PC-9 (cell line): ENCODE results near the gene PKNOX2. TPM values are rescaled to one million over a fixed set of nuclear protein-coding genes. Genes with fewer than 3 reads are reported as not detected.

Source experiments
- BruUV-seq: library from RNA; stranded (reverse); fragments of 400-500 nt; replicated peaks from 2 replicates; lab custom pipeline; 2021; lab: Mats Ljungman, UMichigan
- CTCF ChIA-PET: fragments of 300-600 bp; sonication (Branson Sonifier 250); formaldehyde crosslinking; loops from one replicate; lab custom pipeline; 2022; ENCODE audit warnings: antibody characterized with exemption; lab: Charles Lee
- POLR2A ChIA-PET: fragments of 300-600 bp; sonication (Branson Sonifier 250); formaldehyde crosslinking; loops from one replicate; lab custom pipeline; 2022; ENCODE audit warnings: antibody characterized with exemption; ENCODE audit not compliant: unreplicated experiment; lab: Charles Lee
- DNase-seq, 2 experiments: peaks; one replicate each; pipeline versions ENCODE4 v3.0.0 to v3.0.0-alpha.2; 2015 to 2022; ENCODE audit warnings: mixed read lengths in 1 of 2
- H2AFZ ChIP-seq: fragments of 200-600 bp; sonication (generic); 2 replicates; pipeline ENCODE4 v1.8.1; 2017; ENCODE audit warnings: antibody characterized with exemption
- H3F3A ChIP-seq: fragments of 200-600 bp; sonication (generic); 2 replicates; pipeline ENCODE4 v1.8.1; 2017; ENCODE audit warnings: antibody characterized with exemption, mild to moderate bottlenecking, low read depth; ENCODE audit not compliant: insufficient read depth
- H3K27ac ChIP-seq: fragments of 200-600 bp; sonication (generic); 2 replicates; pipeline ENCODE4 v1.6.1; 2016; ENCODE audit warnings: mixed run types
- H3K27me3 ChIP-seq: fragments of 200-600 bp; sonication (generic); 2 replicates; pipeline ENCODE4 v1.6.1; 2016; ENCODE audit warnings: low read depth, mixed run types; ENCODE audit not compliant: insufficient read depth
- H3K36me3 ChIP-seq: fragments of 200-600 bp; sonication (generic); 2 replicates; pipeline ENCODE4 v1.6.1; 2016; ENCODE audit warnings: low read depth, mixed run types
- H3K4me1 ChIP-seq: fragments of 200-600 bp; sonication (generic); replicated peaks from 2 replicates; pipeline ENCODE4 v1.6.1; 2016; ENCODE audit warnings: mixed run types; ENCODE audit not compliant: insufficient read depth
- H3K4me2 ChIP-seq: fragments of 200-600 bp; sonication (generic); 2 replicates; pipeline ENCODE4 v1.6.1; 2017; ENCODE audit warnings: mixed run types
- H3K4me3 ChIP-seq: fragments of 200-600 bp; sonication (generic); 2 replicates; pipeline ENCODE4 v1.6.1; 2016; ENCODE audit warnings: mixed run types
- H3K79me2 ChIP-seq: fragments of 200-600 bp; sonication (generic); 2 replicates; pipeline ENCODE4 v1.6.1; 2017; ENCODE audit warnings: low read depth, mixed run types
- H3K9me2 ChIP-seq: fragments of 200-600 bp; sonication (generic); 2 replicates; pipeline ENCODE4 v1.8.1; 2017; ENCODE audit warnings: mild to moderate bottlenecking; ENCODE audit not compliant: insufficient read depth
- H3K9me3 ChIP-seq: fragments of 200-600 bp; sonication (generic); 2 replicates; pipeline ENCODE4 v1.8.1; 2016; ENCODE audit warnings: low read depth; ENCODE audit not compliant: insufficient read depth
- H4K20me1 ChIP-seq: fragments of 200-600 bp; sonication (generic); 2 replicates; pipeline ENCODE4 v1.8.1; 2017; ENCODE audit not compliant: insufficient read depth
- CTCF ChIP-seq: fragments of 200-600 bp; sonication (generic); conservative IDR thresholded peaks from 2 replicates; pipeline ENCODE4 v1.6.1; 2017; ENCODE audit warnings: mixed run types, antibody characterized with exemption, mild to moderate bottlenecking, moderate library complexity
- EZH2 ChIP-seq: fragments of 200-600 bp; sonication (generic); IDR thresholded peaks from 2 replicates; pipeline ENCODE4 v1.8.0; 2017; ENCODE audit warnings: antibody characterized with exemption, low read depth
- intact Hi-C: fragments of 100-400 bp; cut with micrococcal nuclease; formaldehyde crosslinking; loops from one replicate; pipeline ENCODE4 v1.10.0; 2022; ENCODE audit not compliant: unreplicated experiment
- total RNA-seq: library from RNA; stranded (reverse); gene quantifications from 2 replicates; pipeline ENCODE4 v1.2.3, GENCODE V29; 2021

The PKNOX2 gene
- total RNA-seq, 1 experiment from 2014 or later = not detected

GRCh38 chr11:125378083-125378482 is 213.5 kb downstream of the PKNOX2 start:
- Histone ChIP-seq H3K4me3 (no peak overlapping the region), H3K79me2 (no peaks in the 10 kb centered on the region), H3K9me2 (no peaks in the 10 kb centered on the region), H3K27me3 (peaks cover 96% of the 10 kb centered on the region), H3F3A (no peaks in the 10 kb centered on the region), H3K9me3 (no peaks in the 10 kb centered on the region), H4K20me1 (no peaks in the 10 kb centered on the region), H3K27ac (no peak overlapping the region), H2AFZ (no peak overlapping the region), H3K4me2 (no peak overlapping the region), H3K4me1 (no peaks in the 10 kb centered on the region), H3K36me3 (no peaks in the 10 kb centered on the region)
- DNase-seq = no peak
- ChIA-PET CTCF (no interaction called here), POLR2A (no interaction called here)
- no TSS peak for BruUV-seq
- intact Hi-C loops = no loop called here
- TF ChIP-seq EZH2 (no peak), CTCF (no peak)

GRCh38 chr11:125378571-125378970 is 214.0 kb downstream of the PKNOX2 start:
- CTCF ChIA-PET = no interaction called here
- Histone ChIP-seq H3K9me3 (no peaks in the 10 kb centered on the region), H4K20me1 (no peaks in the 10 kb centered on the region), H3K4me3 (no peak overlapping the region), H3K27me3 (peaks cover 95% of the 10 kb centered on the region), H3K4me2 (no peak overlapping the region), H3K9me2 (no peaks in the 10 kb centered on the region), H2AFZ (no peak overlapping the region), H3K79me2 (no peaks in the 10 kb centered on the region), H3F3A (no peaks in the 10 kb centered on the region), H3K4me1 (no peaks in the 10 kb centered on the region), H3K27ac (no peak overlapping the region), H3K36me3 (no peaks in the 10 kb centered on the region)
- no peak for DNase-seq
- POLR2A ChIA-PET = no interaction called here
- TF ChIP-seq EZH2 (no peak), CTCF (no peak)
- intact Hi-C loops = no loop called here
- no TSS peak for BruUV-seq

- no peak for TF ChIP-seq CTCF
- no peak for TF ChIP-seq EZH2
- BruUV-seq = no TSS peak
- no peaks in the 10 kb centered on the region for H3K4me1 ChIP-seq
- H3K9me2 ChIP-seq = no peaks in the 10 kb centered on the region
- intact Hi-C loops = no loop called here
- H3K4me2 ChIP-seq = no peak overlapping the region
- peaks cover 95% of the 10 kb centered on the region for H3K27me3 ChIP-seq
- H3K36me3 ChIP-seq = no peaks in the 10 kb centered on the region
- CTCF ChIA-PET = no interaction called here
- no peaks in the 10 kb centered on the region for H3K79me2 ChIP-seq
- no peaks in the 10 kb centered on the region for H3K9me3 ChIP-seq
- no peak overlapping the region for H3K27ac ChIP-seq
- H3F3A ChIP-seq = no peaks in the 10 kb centered on the region
- H3K4me3 ChIP-seq = no peak overlapping the region
- POLR2A ChIA-PET = no interaction called here
- no peaks in the 10 kb centered on the region for H4K20me1 ChIP-seq
- no peak overlapping the region for H2AFZ ChIP-seq
- DNase-seq = no peak
Observed at GRCh38 chr11:125379565-125379964, 215.0 kb downstream of the PKNOX2 start.
